Common myeloid progenitor, CD34-positive (primary cell): ENCODE measurements around the gene CCDC3.

Source experiments
- CTCF ChIA-PET: fragments of 350-600 bp; sonication (Branson Sonifier 250); formaldehyde crosslinking; loops from one replicate; lab custom pipeline; 2021; ENCODE audit warnings: antibody characterized with exemption; lab: Charles Lee
- POLR2A ChIA-PET: fragments of 350-600 bp; sonication (Branson Sonifier 250); formaldehyde crosslinking; loops from one replicate; lab custom pipeline; 2021; ENCODE audit warnings: antibody characterized with exemption; lab: Charles Lee
- DNase-seq, 3 donors: peaks; one replicate each; pipeline versions ENCODE4 v3.0.0 to v3.0.0-alpha.2; 2013
- H3K27ac ChIP-seq, 2 experiments: 1 replicate in 1 of 2; 2 replicates in 1 of 2; pipeline ENCODE4 v1.7.0; 2013; ENCODE audit warnings: inconsistent platforms in 2 of 2, low read length in 2 of 2, mild to moderate bottlenecking in 2 of 2, low read depth in 1 of 2, moderate library complexity in 1 of 2; ENCODE audit not compliant: severe bottlenecking in 2 of 2, insufficient read depth in 1 of 2, poor library complexity in 1 of 2
- H3K27me3 ChIP-seq, 5 experiments: replicated peaks in 2 of 5; 1 replicate in 3 of 5; 2 replicates in 2 of 5; pipeline versions ENCODE4 v1.6.1 to v1.7.0; 2013; ENCODE audit warnings: low read length in 4 of 5, mild to moderate bottlenecking in 2 of 5, moderate library complexity in 2 of 5, inconsistent platforms in 1 of 5; ENCODE audit not compliant: insufficient read depth in 5 of 5, control insufficient read depth in 4 of 5
- H3K36me3 ChIP-seq, 4 experiments: 1 replicate in 2 of 4; 2 replicates in 2 of 4; pipeline versions ENCODE4 v1.6.1 to v1.7.0; 2013; ENCODE audit warnings: low read length in 3 of 4, control low read depth in 1 of 4, mild to moderate bottlenecking in 1 of 4; ENCODE audit not compliant: control insufficient read depth in 4 of 4, insufficient read depth in 4 of 4
- H3K4me1 ChIP-seq, 4 experiments: 1 replicate in 3 of 4; 2 replicates in 1 of 4; pipeline versions ENCODE4 v1.6.1 to v1.7.1; 2013; ENCODE audit warnings: low read length in 3 of 4, mild to moderate bottlenecking in 3 of 4, control low read depth in 1 of 4, inconsistent platforms in 1 of 4, moderate library complexity in 1 of 4; ENCODE audit not compliant: control insufficient read depth in 4 of 4, insufficient read depth in 4 of 4; ENCODE audit errors: control extremely low read depth in 1 of 4
- H3K4me3 ChIP-seq, 7 experiments: 1 replicate in 4 of 7; 2 replicates in 3 of 7; pipeline versions ENCODE4 v1.5.1 to v1.7.0; 2013; ENCODE audit warnings: mild to moderate bottlenecking in 7 of 7, low read length in 6 of 7, moderate library complexity in 6 of 7, inconsistent platforms in 2 of 7, low read depth in 2 of 7, control low read depth in 1 of 7; ENCODE audit not compliant: insufficient read depth in 4 of 7, control insufficient read depth in 1 of 7; ENCODE audit errors: extremely low read depth in 1 of 7
- H3K9me3 ChIP-seq, 5 experiments: 1 replicate in 4 of 5; 2 replicates in 1 of 5; pipeline versions ENCODE4 v1.6.1 to v1.7.1; 2013; ENCODE audit warnings: low read length in 4 of 5, mild to moderate bottlenecking in 2 of 5, inconsistent platforms in 1 of 5, low read depth in 1 of 5, moderate library complexity in 1 of 5; ENCODE audit not compliant: control insufficient read depth in 4 of 5, insufficient read depth in 2 of 5; ENCODE audit errors: control extremely low read depth in 1 of 5
- WGBS: methylation state at CpG from one replicate; pipeline ENCODE4 v1.1.5; 2013; ENCODE audit not compliant: insufficient coverage; 5-methylcytosine and 5-hydroxymethylcytosine counted together

Gene CCDC3

GRCh38 chr10:13023754-13024153 lies 22.2 kb upstream of the CCDC3 start:
- Histone ChIP-seq H3K9me3 (peaks cover 2 to 17% (median 11%) of the 10 kb centered on the region in 5 experiments), H3K4me1 (no peaks in the 10 kb centered on the region), H3K4me3 (no peak overlapping the region), H3K36me3 (no peaks in the 10 kb centered on the region), H3K27me3 (no peaks in the 10 kb centered on the region), H3K27ac (no peak overlapping the region)
- POLR2A ChIA-PET = no interaction called here
- DNase-seq = no peak
- WGBS = no CpG with 5 or more reads among the region's 2 CpGs
- CTCF ChIA-PET = interaction anchor here (1.0 kb wide), 1 partner anchor 118 kb away, joined by 3 read pairs; no protein-coding TSS in a partner anchor

GRCh38 chr10:13019280-13019679 lies 17.8 kb upstream of the CCDC3 start:
- no peaks in the 10 kb centered on the region for H3K36me3 ChIP-seq
- no peak overlapping the region for H3K4me3 ChIP-seq
- DNase-seq = no peak
- CTCF ChIA-PET = no interaction called here
- 82% methylated on average over 4 of the region's 8 CpGs for WGBS
- H3K27ac ChIP-seq = no peak overlapping the region
- no peaks in the 10 kb centered on the region for H3K4me1 ChIP-seq
- POLR2A ChIA-PET = no interaction called here
- peaks cover 2 to 11% (median 10%) of the 10 kb centered on the region in 5 experiments for H3K9me3 ChIP-seq
- no peaks in the 10 kb centered on the region for H3K27me3 ChIP-seq

GRCh38 chr10:13018171-13018570 lies 16.7 kb upstream of the CCDC3 start:
- Histone ChIP-seq H3K4me3 (no peak overlapping the region), H3K36me3 (no peaks in the 10 kb centered on the region), H3K9me3 (peaks cover under 1 to 4% (median 2%) of the 10 kb centered on the region in 5 experiments), H3K27me3 (no peaks in the 10 kb centered on the region), H3K27ac (no peak overlapping the region), H3K4me1 (no peaks in the 10 kb centered on the region)
- no peak for DNase-seq
- CTCF ChIA-PET = no interaction called here
- 89% methylated on average over 2 of the region's 3 CpGs for WGBS
- POLR2A ChIA-PET = no interaction called here

- Histone ChIP-seq H3K4me1 (no peaks in the 10 kb centered on the region), H3K4me3 (no peak overlapping the region), H3K9me3 (peaks cover 0 to 3% (median 0%) of the 10 kb centered on the region in 5 experiments), H3K27me3 (no peaks in the 10 kb centered on the region), H3K27ac (no peak overlapping the region), H3K36me3 (no peaks in the 10 kb centered on the region)
- ChIA-PET POLR2A (no interaction called here), CTCF (no interaction called here)
- WGBS = 97% methylated on average over 9 of the region's 10 CpGs
- DNase-seq = no peak
Observed at GRCh38 chr10:13016886-13017285, 15.4 kb upstream of the CCDC3 start.

GRCh38 chr10:13016426-13016825 lies 14.9 kb upstream of the CCDC3 start:
- Histone ChIP-seq H3K27me3 (no peaks in the 10 kb centered on the region), H3K4me1 (no peaks in the 10 kb centered on the region), H3K9me3 (peaks cover 0 to 5% (median 2%) of the 10 kb centered on the region in 5 experiments), H3K36me3 (no peaks in the 10 kb centered on the region), H3K27ac (no peak overlapping the region), H3K4me3 (no peak overlapping the region)
- CTCF ChIA-PET = no interaction called here
- POLR2A ChIA-PET = no interaction called here
- DNase-seq = no peak
- WGBS = 50% methylated on average over 2 of the region's 5 CpGs

GRCh38 chr10:13006037-13006436 lies 4.5 kb upstream of the CCDC3 start:
- Histone ChIP-seq H3K9me3 (peaks cover 0 to 13% (median 3%) of the 10 kb centered on the region in 5 experiments), H3K4me1 (peaks cover 0 to 14% (median 5%) of the 10 kb centered on the region in 4 experiments), H3K4me3 (no peak overlapping the region), H3K27me3 (peaks cover 0 to 20% (median 4%) of the 10 kb centered on the region in 5 experiments), H3K27ac (no peak overlapping the region), H3K36me3 (no peaks in the 10 kb centered on the region)
- POLR2A ChIA-PET = no interaction called here
- WGBS = 67% methylated on average over 3 of the region's 3 CpGs
- CTCF ChIA-PET = no interaction called here
- no peak for DNase-seq

GRCh38 chr10:13003759-13004158 lies 2.2 kb upstream of the CCDC3 start:
- Histone ChIP-seq H3K4me1 (peaks cover 0 to 16% (median 8%) of the 10 kb centered on the region in 4 experiments), H3K9me3 (peaks cover 0 to 7% (median 3%) of the 10 kb centered on the region in 5 experiments), H3K36me3 (no peaks in the 10 kb centered on the region), H3K27ac (no peak overlapping the region), H3K27me3 (peaks cover 10 to 41% (median 15%) of the 10 kb centered on the region in 5 experiments), H3K4me3 (no peak overlapping the region)
- peak; percentile 22 to 74 (median 73) for DNase-seq
- 0% methylated on average over 2 of the region's 3 CpGs for WGBS
- POLR2A ChIA-PET = no interaction called here
- CTCF ChIA-PET = no interaction called here
